BE2C (cell line): ENCODE measurements around the gene AGPAT4.

Source experiments
- DNase-seq: peaks from one replicate; pipeline ENCODE4 v3.0.0-alpha.2; 2020
- H3K27me3 ChIP-seq: fragments of 250-450 bp; sonication (Bioruptor Pico); 2 replicates; pipeline ENCODE4 v1.5.1; 2020; ENCODE audit warnings: mild to moderate bottlenecking
- H3K36me3 ChIP-seq: fragments of 250-450 bp; sonication (Bioruptor Pico); 2 replicates; pipeline ENCODE4 v1.5.1; 2020; ENCODE audit warnings: mild to moderate bottlenecking
- H3K4me1 ChIP-seq: fragments of 250-450 bp; sonication (Bioruptor Pico); 2 replicates; pipeline ENCODE4 v1.5.1; 2020
- H3K4me3 ChIP-seq: 2 replicates; pipeline ENCODE4 v1.5.1; 2011; ENCODE audit warnings: low read depth, low read length
- H3K9me3 ChIP-seq: fragments of 250-450 bp; sonication (Bioruptor Pico); 2 replicates; pipeline ENCODE4 v1.5.1; 2020
- TF ChIP-seq, protein P1 (sequence below): IDR thresholded peaks from 2 replicates; pipeline ENCODE4 v1.5.1; 2012; ENCODE audit warnings: mild to moderate bottlenecking, low read depth, low read length

The AGPAT4 gene

DNA sequence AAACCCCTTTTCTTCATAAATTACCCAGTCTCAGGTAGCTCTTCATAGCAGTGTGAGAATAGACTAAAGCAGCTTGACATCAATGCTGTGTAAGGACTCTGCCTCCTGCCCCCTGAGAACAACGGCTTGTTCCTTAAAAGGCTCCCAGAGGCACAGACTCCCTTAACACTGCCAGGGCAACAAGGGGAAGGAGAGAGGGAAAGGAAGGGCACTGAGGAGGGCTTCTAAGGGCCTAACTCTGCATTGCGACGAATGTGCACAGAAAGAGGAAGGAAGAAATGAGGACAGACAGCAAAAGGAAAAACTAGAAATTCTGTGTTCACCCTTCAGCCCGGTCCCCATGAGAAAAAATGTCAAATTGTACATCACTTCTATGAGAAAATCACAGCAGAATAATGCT lies 74.0 kb downstream of the AGPAT4 start:
- Histone ChIP-seq H3K27me3 (no peaks in the 10 kb centered on the region), H3K4me3 (no peak overlapping the region), H3K36me3 (no peaks in the 10 kb centered on the region), H3K9me3 (no peaks in the 10 kb centered on the region), H3K4me1 (peaks cover 3% of the 10 kb centered on the region; the same call in 1 of the 2 replicates)
- TF ChIP-seq, protein P1, sequence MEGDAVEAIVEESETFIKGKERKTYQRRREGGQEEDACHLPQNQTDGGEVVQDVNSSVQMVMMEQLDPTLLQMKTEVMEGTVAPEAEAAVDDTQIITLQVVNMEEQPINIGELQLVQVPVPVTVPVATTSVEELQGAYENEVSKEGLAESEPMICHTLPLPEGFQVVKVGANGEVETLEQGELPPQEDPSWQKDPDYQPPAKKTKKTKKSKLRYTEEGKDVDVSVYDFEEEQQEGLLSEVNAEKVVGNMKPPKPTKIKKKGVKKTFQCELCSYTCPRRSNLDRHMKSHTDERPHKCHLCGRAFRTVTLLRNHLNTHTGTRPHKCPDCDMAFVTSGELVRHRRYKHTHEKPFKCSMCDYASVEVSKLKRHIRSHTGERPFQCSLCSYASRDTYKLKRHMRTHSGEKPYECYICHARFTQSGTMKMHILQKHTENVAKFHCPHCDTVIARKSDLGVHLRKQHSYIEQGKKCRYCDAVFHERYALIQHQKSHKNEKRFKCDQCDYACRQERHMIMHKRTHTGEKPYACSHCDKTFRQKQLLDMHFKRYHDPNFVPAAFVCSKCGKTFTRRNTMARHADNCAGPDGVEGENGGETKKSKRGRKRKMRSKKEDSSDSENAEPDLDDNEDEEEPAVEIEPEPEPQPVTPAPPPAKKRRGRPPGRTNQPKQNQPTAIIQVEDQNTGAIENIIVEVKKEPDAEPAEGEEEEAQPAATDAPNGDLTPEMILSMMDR: no peak
- DNase-seq: no peak

GRCh38 chr6:161198783-161199460 lies 74.9 kb downstream of the AGPAT4 start:
- H3K9me3 ChIP-seq: no peaks in the 10 kb centered on the region
- no peak overlapping the region for H3K4me3 ChIP-seq
- peaks cover 3% of the 10 kb centered on the region; the same call in 1 of the 2 replicates for H3K4me1 ChIP-seq
- H3K36me3 ChIP-seq: no peaks in the 10 kb centered on the region
- H3K27me3 ChIP-seq: no peaks in the 10 kb centered on the region
- no peak for DNase-seq
- TF ChIP-seq, protein P1: no peak

DNA sequence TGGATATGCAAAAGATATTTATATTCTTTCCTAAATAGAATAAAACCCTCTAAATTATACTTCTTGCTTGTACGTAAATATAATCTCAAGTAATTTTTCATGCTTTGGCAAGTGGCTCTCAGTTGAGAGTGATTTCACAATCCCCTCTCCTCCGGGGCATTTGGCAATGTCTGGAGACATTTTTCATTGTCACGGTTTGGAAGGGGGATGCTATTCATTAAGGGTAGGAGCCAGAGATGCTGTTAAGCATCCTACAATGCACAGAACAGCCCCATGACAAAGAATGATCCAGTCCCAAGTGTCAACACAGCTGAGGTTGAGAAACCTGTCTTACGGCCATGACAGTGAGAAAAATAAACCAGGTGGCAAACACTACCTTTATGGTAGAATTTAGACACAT lies 75.7 kb downstream of the AGPAT4 start:
- Histone ChIP-seq H3K4me1 (peaks cover 3% of the 10 kb centered on the region; the same call in 1 of the 2 replicates), H3K9me3 (no peaks in the 10 kb centered on the region), H3K27me3 (no peaks in the 10 kb centered on the region), H3K4me3 (no peak overlapping the region), H3K36me3 (no peaks in the 10 kb centered on the region)
- TF ChIP-seq, protein P1: no peak
- no peak for DNase-seq

DNA sequence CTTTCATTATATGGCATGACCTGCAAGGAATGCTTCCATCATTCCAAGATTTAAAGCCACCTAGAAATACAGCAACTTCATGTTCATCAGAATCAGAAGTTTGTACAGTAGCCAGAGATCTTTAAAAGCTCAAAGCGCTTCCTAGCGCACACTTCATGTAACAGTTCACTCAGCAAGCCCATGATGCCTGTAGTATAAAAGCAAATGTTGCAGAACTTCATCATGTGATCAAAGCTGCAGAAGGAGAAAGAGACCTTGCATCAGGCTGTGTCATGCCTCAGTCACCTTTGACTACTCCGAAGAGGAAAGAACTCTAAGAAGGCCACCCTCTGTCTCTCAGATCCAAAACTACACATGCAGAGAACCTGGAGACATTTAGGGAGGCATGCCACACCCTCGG lies 78.5 kb downstream of the AGPAT4 start:
- no peaks in the 10 kb centered on the region for H3K36me3 ChIP-seq
- no peaks in the 10 kb centered on the region for H3K9me3 ChIP-seq
- H3K27me3 ChIP-seq: no peaks in the 10 kb centered on the region
- TF ChIP-seq, protein P1: no peak
- no peak for DNase-seq
- H3K4me1 ChIP-seq: no peaks in the 10 kb centered on the region; the same call in 1 of the 2 replicates
- H3K4me3 ChIP-seq: no peak overlapping the region

GRCh38 chr6:161194374-161194773 lies 79.5 kb downstream of the AGPAT4 start:
- Histone ChIP-seq H3K4me1 (peaks cover 7% of the 10 kb centered on the region), H3K9me3 (no peaks in the 10 kb centered on the region; the same call in 1 of the 2 replicates)

More at GRCh38 chr6:161194374-161194773, 79.5 kb downstream of the AGPAT4 start:
- no peaks in the 10 kb centered on the region for H3K27me3 ChIP-seq
- TF ChIP-seq, protein P1: no peak
- H3K36me3 ChIP-seq: no peaks in the 10 kb centered on the region
- H3K4me3 ChIP-seq: no peak overlapping the region
- DNase-seq: no peak
